Sigmoid colon (tissue), 3 donors: ENCODE results near the gene KRTAP5-2.

Experiments used
- POLR2A ChIP-seq, 2 donors: fragments of 450-650 bp; IDR thresholded peaks; one replicate each; pipeline ENCODE4 v1.6.1; 2016; ENCODE audit warnings: antibody characterized with exemption in 2 of 2, mild to moderate bottlenecking in 2 of 2, moderate library complexity in 2 of 2
- TF ChIP-seq, protein P1 (sequence below), 4 experiments: fragments of 450-650 bp in 3 of 4; fragments of 200-600 bp in 1 of 4; IDR thresholded peaks; one replicate each; pipeline ENCODE4 v1.5.1; 2016 to 2019; ENCODE audit warnings: antibody characterized with exemption in 4 of 4, mild to moderate bottlenecking in 3 of 4, moderate library complexity in 2 of 4

GRCh38 chr11:1597994-1598380, at the start of gene KRTAP5-2:
- TF ChIP-seq, protein P1, sequence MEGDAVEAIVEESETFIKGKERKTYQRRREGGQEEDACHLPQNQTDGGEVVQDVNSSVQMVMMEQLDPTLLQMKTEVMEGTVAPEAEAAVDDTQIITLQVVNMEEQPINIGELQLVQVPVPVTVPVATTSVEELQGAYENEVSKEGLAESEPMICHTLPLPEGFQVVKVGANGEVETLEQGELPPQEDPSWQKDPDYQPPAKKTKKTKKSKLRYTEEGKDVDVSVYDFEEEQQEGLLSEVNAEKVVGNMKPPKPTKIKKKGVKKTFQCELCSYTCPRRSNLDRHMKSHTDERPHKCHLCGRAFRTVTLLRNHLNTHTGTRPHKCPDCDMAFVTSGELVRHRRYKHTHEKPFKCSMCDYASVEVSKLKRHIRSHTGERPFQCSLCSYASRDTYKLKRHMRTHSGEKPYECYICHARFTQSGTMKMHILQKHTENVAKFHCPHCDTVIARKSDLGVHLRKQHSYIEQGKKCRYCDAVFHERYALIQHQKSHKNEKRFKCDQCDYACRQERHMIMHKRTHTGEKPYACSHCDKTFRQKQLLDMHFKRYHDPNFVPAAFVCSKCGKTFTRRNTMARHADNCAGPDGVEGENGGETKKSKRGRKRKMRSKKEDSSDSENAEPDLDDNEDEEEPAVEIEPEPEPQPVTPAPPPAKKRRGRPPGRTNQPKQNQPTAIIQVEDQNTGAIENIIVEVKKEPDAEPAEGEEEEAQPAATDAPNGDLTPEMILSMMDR (IDR thresholded peaks at IDR 0.05): no peak
- no peak for TF ChIP-seq POLR2A (IDR thresholded peaks at IDR 0.05)
